ENCODE measurements around the gene F7.

DNA sequence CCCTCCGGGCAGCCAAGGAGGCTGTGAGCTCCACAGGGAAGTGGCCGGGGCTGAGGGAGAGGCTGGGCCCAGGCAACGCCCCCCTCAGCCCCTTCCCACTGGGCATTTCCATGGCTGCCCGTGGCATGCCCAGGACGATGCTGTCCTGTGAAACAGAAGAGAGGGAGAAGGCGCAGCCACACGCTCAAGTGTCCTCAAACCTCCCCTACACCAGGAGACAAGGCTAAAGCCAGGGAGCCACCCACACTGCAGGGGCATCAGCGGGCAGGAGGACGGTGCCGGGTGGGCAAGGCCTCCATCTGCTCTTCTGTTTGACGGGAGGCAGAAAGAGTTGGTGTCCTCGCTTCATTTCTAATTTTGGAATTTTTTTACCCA lies 38.7 kb downstream of the F7 start:
- TF ChIP-seq, protein P1, sequence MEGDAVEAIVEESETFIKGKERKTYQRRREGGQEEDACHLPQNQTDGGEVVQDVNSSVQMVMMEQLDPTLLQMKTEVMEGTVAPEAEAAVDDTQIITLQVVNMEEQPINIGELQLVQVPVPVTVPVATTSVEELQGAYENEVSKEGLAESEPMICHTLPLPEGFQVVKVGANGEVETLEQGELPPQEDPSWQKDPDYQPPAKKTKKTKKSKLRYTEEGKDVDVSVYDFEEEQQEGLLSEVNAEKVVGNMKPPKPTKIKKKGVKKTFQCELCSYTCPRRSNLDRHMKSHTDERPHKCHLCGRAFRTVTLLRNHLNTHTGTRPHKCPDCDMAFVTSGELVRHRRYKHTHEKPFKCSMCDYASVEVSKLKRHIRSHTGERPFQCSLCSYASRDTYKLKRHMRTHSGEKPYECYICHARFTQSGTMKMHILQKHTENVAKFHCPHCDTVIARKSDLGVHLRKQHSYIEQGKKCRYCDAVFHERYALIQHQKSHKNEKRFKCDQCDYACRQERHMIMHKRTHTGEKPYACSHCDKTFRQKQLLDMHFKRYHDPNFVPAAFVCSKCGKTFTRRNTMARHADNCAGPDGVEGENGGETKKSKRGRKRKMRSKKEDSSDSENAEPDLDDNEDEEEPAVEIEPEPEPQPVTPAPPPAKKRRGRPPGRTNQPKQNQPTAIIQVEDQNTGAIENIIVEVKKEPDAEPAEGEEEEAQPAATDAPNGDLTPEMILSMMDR (IDR thresholded peaks at IDR 0.05): no peak
- TF ChIP-seq POLR2A (IDR thresholded peaks at IDR 0.05): no peak
